ENCODE results near the gene AVEN. TPM values are rescaled to one million over a fixed set of nuclear protein-coding genes. Genes with fewer than 3 reads are reported as not detected.

Gene AVEN
- polyA plus RNA-seq, 2 of the 4 experiments (the other 2 are of a cell fraction) = 23.8 to 27.2 TPM

DNA sequence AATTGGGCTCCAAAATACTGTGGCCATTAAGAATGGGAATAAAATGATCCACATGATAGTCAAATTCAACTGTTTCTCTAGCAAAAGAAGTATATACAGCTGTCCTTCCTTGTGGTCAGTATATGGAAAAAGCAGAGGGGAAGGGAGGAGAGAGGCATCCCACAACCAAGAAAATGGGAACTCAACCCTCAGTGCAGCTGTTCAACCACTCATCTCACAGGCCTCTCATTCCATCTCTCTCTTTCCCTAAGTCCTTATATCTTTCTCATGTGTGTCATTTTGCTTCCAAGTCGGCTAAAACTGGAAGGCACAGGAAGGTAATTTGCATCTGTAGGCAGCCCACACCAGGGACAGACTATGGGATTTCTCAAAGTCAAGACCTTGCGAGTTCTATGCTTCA, 27.5 kb downstream of the AVEN start:
- no peak for FAIRE-seq
- ATAC-seq = no peak
- H3K27ac ChIP-seq = no peak overlapping the region
- no peaks in the 10 kb centered on the region for H3K4me1 ChIP-seq
- 91% methylated on average over 2 of the region's 2 CpGs for WGBS (ENCODE audit: missing lambda C conversion rate)
- no peak overlapping the region for H3K4me3 ChIP-seq
- DNase-seq (ENCODE audit: low read depth in 1 of 2, low spot score in 1 of 2) = no peak
- H3K9me3 ChIP-seq = no peaks in the 10 kb centered on the region
- CTCF ChIA-PET = no interaction called here
- TF ChIP-seq RCOR1 (IDR thresholded peaks at IDR 0.05; ENCODE audit: low read depth, low read length) = no peak
- TF ChIP-seq BHLHE40 (IDR thresholded peaks at IDR 0.05; ENCODE audit: low read depth, low read length) = no peak
- TF ChIP-seq POLR2A (IDR thresholded peaks at IDR 0.05; ENCODE audit: low read length) = no peak
- no peak for TF ChIP-seq FOXS1 (CRISPR knock-in tag; IDR thresholded peaks at IDR 0.05)
- TF ChIP-seq, protein P1, sequence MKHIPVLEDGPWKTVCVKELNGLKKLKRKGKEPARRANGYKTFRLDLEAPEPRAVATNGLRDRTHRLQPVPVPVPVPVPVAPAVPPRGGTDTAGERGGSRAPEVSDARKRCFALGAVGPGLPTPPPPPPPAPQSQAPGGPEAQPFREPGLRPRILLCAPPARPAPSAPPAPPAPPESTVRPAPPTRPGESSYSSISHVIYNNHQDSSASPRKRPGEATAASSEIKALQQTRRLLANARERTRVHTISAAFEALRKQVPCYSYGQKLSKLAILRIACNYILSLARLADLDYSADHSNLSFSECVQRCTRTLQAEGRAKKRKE (CRISPR knock-in tag; IDR thresholded peaks at IDR 0.05; ENCODE audit: low read depth) = no peak
- no peak for TF ChIP-seq MYC (IDR thresholded peaks at IDR 0.05; ENCODE audit: borderline replicate concordance, low read length)
- TF ChIP-seq, protein P2, sequence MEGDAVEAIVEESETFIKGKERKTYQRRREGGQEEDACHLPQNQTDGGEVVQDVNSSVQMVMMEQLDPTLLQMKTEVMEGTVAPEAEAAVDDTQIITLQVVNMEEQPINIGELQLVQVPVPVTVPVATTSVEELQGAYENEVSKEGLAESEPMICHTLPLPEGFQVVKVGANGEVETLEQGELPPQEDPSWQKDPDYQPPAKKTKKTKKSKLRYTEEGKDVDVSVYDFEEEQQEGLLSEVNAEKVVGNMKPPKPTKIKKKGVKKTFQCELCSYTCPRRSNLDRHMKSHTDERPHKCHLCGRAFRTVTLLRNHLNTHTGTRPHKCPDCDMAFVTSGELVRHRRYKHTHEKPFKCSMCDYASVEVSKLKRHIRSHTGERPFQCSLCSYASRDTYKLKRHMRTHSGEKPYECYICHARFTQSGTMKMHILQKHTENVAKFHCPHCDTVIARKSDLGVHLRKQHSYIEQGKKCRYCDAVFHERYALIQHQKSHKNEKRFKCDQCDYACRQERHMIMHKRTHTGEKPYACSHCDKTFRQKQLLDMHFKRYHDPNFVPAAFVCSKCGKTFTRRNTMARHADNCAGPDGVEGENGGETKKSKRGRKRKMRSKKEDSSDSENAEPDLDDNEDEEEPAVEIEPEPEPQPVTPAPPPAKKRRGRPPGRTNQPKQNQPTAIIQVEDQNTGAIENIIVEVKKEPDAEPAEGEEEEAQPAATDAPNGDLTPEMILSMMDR (IDR thresholded peaks at IDR 0.05) = no peak
- TF ChIP-seq, protein P3, sequence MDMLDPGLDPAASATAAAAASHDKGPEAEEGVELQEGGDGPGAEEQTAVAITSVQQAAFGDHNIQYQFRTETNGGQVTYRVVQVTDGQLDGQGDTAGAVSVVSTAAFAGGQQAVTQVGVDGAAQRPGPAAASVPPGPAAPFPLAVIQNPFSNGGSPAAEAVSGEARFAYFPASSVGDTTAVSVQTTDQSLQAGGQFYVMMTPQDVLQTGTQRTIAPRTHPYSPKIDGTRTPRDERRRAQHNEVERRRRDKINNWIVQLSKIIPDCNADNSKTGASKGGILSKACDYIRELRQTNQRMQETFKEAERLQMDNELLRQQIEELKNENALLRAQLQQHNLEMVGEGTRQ (IDR thresholded peaks at IDR 0.05) = no peak
- no peak overlapping the region for H3K4me2 ChIP-seq
- POLR2A ChIA-PET = no interaction called here

DNA sequence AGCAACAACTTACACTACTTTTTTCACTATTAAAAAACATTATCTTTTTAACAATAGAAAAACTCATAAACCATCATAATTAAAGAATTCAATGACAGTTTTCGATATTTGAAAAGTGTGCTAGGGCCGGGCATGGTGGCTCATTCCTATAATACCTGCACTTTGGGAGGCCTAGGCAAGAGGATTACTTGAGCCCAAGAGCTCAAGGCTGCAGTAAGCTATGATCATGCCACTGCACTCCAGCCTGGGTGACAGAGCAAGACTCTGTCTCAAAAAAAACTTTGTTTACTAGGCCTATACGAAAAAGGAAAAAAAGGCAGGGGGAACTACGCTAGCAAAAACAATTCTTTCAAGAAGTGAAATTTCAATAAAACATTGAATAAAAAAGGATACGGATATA, 28.1 kb downstream of the AVEN start:
- H3K4me3 ChIP-seq = no peak overlapping the region
- ChIA-PET CTCF (no interaction called here), POLR2A (no interaction called here)
- no peak for ATAC-seq
- no peak overlapping the region for H3K4me2 ChIP-seq
- DNase-seq (ENCODE audit: low read depth in 1 of 2, low spot score in 1 of 2) = no peak
- TF ChIP-seq HOXA7 (CRISPR knock-in tag; IDR thresholded peaks at IDR 0.05) (no peak), ESRRA (IDR thresholded peaks at IDR 0.05; ENCODE audit: borderline replicate concordance, low read length) (no peak), MAFK (IDR thresholded peaks at IDR 0.05; ENCODE audit: partially characterized antibody) (no peak)
- TF ChIP-seq, protein P4, sequence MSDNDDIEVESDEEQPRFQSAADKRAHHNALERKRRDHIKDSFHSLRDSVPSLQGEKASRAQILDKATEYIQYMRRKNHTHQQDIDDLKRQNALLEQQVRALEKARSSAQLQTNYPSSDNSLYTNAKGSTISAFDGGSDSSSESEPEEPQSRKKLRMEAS (IDR thresholded peaks at IDR 0.05) = no peak
- no peak for FAIRE-seq
- no peak overlapping the region for H3K27ac ChIP-seq
- no peaks in the 10 kb centered on the region for H3K4me1 ChIP-seq
- WGBS (ENCODE audit: missing lambda C conversion rate) = 95% methylated on average over 5 of the region's 5 CpGs
- H3K9me3 ChIP-seq = no peaks in the 10 kb centered on the region

DNA sequence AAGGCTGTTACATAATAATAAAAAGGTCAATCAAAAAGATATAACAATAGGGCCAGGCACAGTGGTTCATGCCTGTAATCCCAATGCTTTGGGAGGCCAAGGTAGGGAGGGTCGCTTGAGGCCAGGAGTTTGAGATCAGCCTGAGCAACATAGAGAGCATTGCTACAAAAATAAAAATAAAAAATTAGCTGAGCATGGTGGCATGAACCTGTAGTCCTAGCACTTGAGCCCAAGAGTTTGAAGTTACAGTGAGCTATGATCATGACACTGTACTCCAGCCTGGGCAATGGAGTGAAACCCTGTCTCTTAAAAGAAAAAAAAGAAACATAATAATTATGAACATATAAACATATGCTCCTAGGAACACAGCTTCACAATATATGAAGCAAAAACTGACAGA, 29.3 kb downstream of the AVEN start:
- POLR2A ChIA-PET = no interaction called here
- DNase-seq (ENCODE audit: low read depth in 1 of 2, low spot score in 1 of 2) = no peak
- H3K27ac ChIP-seq = no peak overlapping the region
- no peaks in the 10 kb centered on the region for H3K9me3 ChIP-seq
- TF ChIP-seq, protein P3 (IDR thresholded peaks at IDR 0.05) = no peak
- TF ChIP-seq, protein P2 (IDR thresholded peaks at IDR 0.05) = no peak
- TF ChIP-seq BHLHE40 (IDR thresholded peaks at IDR 0.05; ENCODE audit: low read depth, low read length) (no peak), CHD4 (IDR thresholded peaks at IDR 0.05; ENCODE audit: borderline replicate concordance) (no peak), JUN (IDR thresholded peaks at IDR 0.05) (no peak), MYC (IDR thresholded peaks at IDR 0.05; ENCODE audit: borderline replicate concordance, low read length) (no peak)
- 86% methylated on average over 1 of the region's 1 CpG for WGBS (ENCODE audit: missing lambda C conversion rate)
- H3K4me1 ChIP-seq = no peaks in the 10 kb centered on the region
- no peak overlapping the region for H3K4me2 ChIP-seq
- CTCF ChIA-PET = no interaction called here
- ATAC-seq = no peak
- FAIRE-seq = peak; percentile 32
- no peak overlapping the region for H3K4me3 ChIP-seq

Data from A549 (cell line).